ENCODE measurements around the gene PLD3. TPM values are rescaled to one million over a fixed set of nuclear protein-coding genes. Genes with fewer than 3 reads are reported as not detected.

Gene PLD3
- polyA plus RNA-seq, 1 donor (not counting 4 experiments of a cell fraction or from before 2014, with no cell fraction given), result 102 TPM

- H3K4me1 ChIP-seq (ENCODE audit: control insufficient read depth, extremely low read depth, insufficient read depth, low read length), result peaks cover 5% of the 10 kb centered on the region
- no peaks in the 10 kb centered on the region for H3K9me3 ChIP-seq (ENCODE audit: control insufficient read depth, low read depth, low read length)
- TF ChIP-seq EZH2 (IDR thresholded peaks at IDR 0.05; ENCODE audit: low read length), result no peak
- TF ChIP-seq CTCF (optimal IDR thresholded peaks at IDR 0.05 in 1 of 3, IDR thresholded peaks at IDR 0.05 in 1 of 3, conservative IDR thresholded peaks at IDR 0.05 in 1 of 3; ENCODE audit: extremely low read depth in 1 of 3, insufficient read depth in 2 of 3, low read length in 3 of 3), result peak; percentile 57 to 84 (median 82)
- peaks cover 27% of the 10 kb centered on the region for H3K27me3 ChIP-seq (ENCODE audit: control insufficient read depth, extremely low read depth, insufficient read depth, low read length)
- no peak for DNase-seq (ENCODE audit: low read depth, low spot score)
- H3K4me2 ChIP-seq (ENCODE audit: control insufficient read depth, extremely low read depth, insufficient read depth, low read depth, low read length), result peak overlapping the region; percentile 27
- H4K20me1 ChIP-seq (ENCODE audit: control insufficient read depth, extremely low read depth, insufficient read depth, low read length), result no peaks in the 10 kb centered on the region
- no peak for FAIRE-seq
- H2AFZ ChIP-seq (ENCODE audit: control insufficient read depth, low read length), result no peak overlapping the region
- no peaks in the 10 kb centered on the region for H3K9me1 ChIP-seq (ENCODE audit: control insufficient read depth, extremely low read depth, insufficient read depth, low read length)
- dilution Hi-C loops (cut with MboI; ENCODE audit: extremely low pct_ligation_motif_present, low sequenced_read_pairs), result no loop called here
- no peak overlapping the region for H3K9ac ChIP-seq (ENCODE audit: control insufficient read depth, extremely low read depth, insufficient read depth, low read length)
- H3K4me3 ChIP-seq (ENCODE audit: control insufficient read depth in 2 of 3, extremely low read depth in 1 of 3, insufficient read depth in 2 of 3, low read depth in 1 of 3, low read length in 3 of 3), result no peak overlapping the region
- H3K36me3 ChIP-seq (ENCODE audit: control insufficient read depth in 2 of 2, extremely low read depth in 1 of 2, insufficient read depth in 2 of 2, low read length in 2 of 2), result no peaks in the 10 kb centered on the region
- H3K79me2 ChIP-seq (ENCODE audit: control insufficient read depth, insufficient read depth, low read length), result no peaks in the 10 kb centered on the region
- H3K27ac ChIP-seq (ENCODE audit: control insufficient read depth, insufficient read depth, low read length), result no peak overlapping the region
Observed at GRCh38 chr19:40392894-40393517, 44.5 kb downstream of the PLD3 start.

GRCh38 chr19:40393894-40394815, 45.7 kb downstream of the PLD3 start:
- no peaks in the 10 kb centered on the region for H3K79me2 ChIP-seq (ENCODE audit: control insufficient read depth, insufficient read depth, low read length)
- dilution Hi-C loops (cut with MboI; ENCODE audit: extremely low pct_ligation_motif_present, low sequenced_read_pairs), result no loop called here
- DNase-seq (ENCODE audit: low read depth, low spot score) (no peak), FAIRE-seq (no peak)
- no peak overlapping the region for H3K4me3 ChIP-seq (ENCODE audit: control insufficient read depth in 2 of 3, extremely low read depth in 1 of 3, insufficient read depth in 2 of 3, low read depth in 1 of 3, low read length in 3 of 3)
- H4K20me1 ChIP-seq (ENCODE audit: control insufficient read depth, extremely low read depth, insufficient read depth, low read length), result no peaks in the 10 kb centered on the region
- no peaks in the 10 kb centered on the region for H3K9me1 ChIP-seq (ENCODE audit: control insufficient read depth, extremely low read depth, insufficient read depth, low read length)
- peaks cover 27% of the 10 kb centered on the region for H3K27me3 ChIP-seq (ENCODE audit: control insufficient read depth, extremely low read depth, insufficient read depth, low read length)
- H3K27ac ChIP-seq (ENCODE audit: control insufficient read depth, insufficient read depth, low read length), result no peak overlapping the region
- no peak overlapping the region for H3K4me2 ChIP-seq (ENCODE audit: control insufficient read depth, extremely low read depth, insufficient read depth, low read depth, low read length)
- no peaks in the 10 kb centered on the region for H3K36me3 ChIP-seq (ENCODE audit: control insufficient read depth in 2 of 2, extremely low read depth in 1 of 2, insufficient read depth in 2 of 2, low read length in 2 of 2)
- no peaks in the 10 kb centered on the region for H3K9me3 ChIP-seq (ENCODE audit: control insufficient read depth, low read depth, low read length)
- TF ChIP-seq CTCF (optimal IDR thresholded peaks at IDR 0.05 in 1 of 3, IDR thresholded peaks at IDR 0.05 in 1 of 3, conservative IDR thresholded peaks at IDR 0.05 in 1 of 3; ENCODE audit: extremely low read depth in 1 of 3, insufficient read depth in 2 of 3, low read length in 3 of 3) (no peak), EZH2 (IDR thresholded peaks at IDR 0.05; ENCODE audit: low read length) (no peak)
- H3K9ac ChIP-seq (ENCODE audit: control insufficient read depth, extremely low read depth, insufficient read depth, low read length), result no peak overlapping the region
- peaks cover 8% of the 10 kb centered on the region for H3K4me1 ChIP-seq (ENCODE audit: control insufficient read depth, extremely low read depth, insufficient read depth, low read length)
- H2AFZ ChIP-seq (ENCODE audit: control insufficient read depth, low read length), result no peak overlapping the region
